HepG2 (cell line): ENCODE data around the gene HS6ST2. TPM values are rescaled to one million over a fixed set of nuclear protein-coding genes. Genes with fewer than 3 reads are reported as not detected.
A peak's percentile ranks its signal among the peaks of the same experiment; 100 is the strongest.

ENCODE experiments used
- ATAC-seq: fragments of 200-7000 bp; cut with Tn5 transposase; 3 replicates; pipeline ENCODE4 v1.9.1; 2020; ENCODE audit warnings: mild to moderate bottlenecking, moderate library complexity
- BruUV-seq: library from RNA; stranded (reverse); fragments of 400-500 nt; replicated peaks from 2 replicates; lab custom pipeline; 2021; lab: Mats Ljungman, UMichigan
- CTCF ChIA-PET: fragments of 300-600 bp; formaldehyde crosslinking; extraction: SDS; loops from one replicate; lab custom pipeline; 2021; ENCODE audit warnings: low total read pairs, inconsistent platforms, low intra/inter-chr PET ratio; lab: Yijun Ruan, JAX
- POLR2A ChIA-PET: fragments of 350-600 bp; sonication (Branson Sonifier 250); formaldehyde crosslinking; loops from one replicate; lab custom pipeline; 2020; ENCODE audit warnings: antibody characterized with exemption, inconsistent platforms; lab: Yijun Ruan, JAX
- DNase-seq: peaks from one replicate; pipeline ENCODE4 v3.0.0-alpha.2; 2015; ENCODE audit warnings: low spot score
- FAIRE-seq: peaks from 3 replicates; lab custom pipeline; 2011; peaks lifted over from hg19 to GRCh38; lab: Jason Lieb, UNC
- H2AFZ ChIP-seq: one replicate; pipeline ENCODE4 v1.6.1; 2011; ENCODE audit warnings: low read length, inconsistent platforms
- H3K27ac ChIP-seq: fragments of 300-600 bp; 3 replicates; pipeline ENCODE4 v1.8.0; 2011; ENCODE audit warnings: mixed run types, mild to moderate bottlenecking, mixed read lengths, low read length, inconsistent platforms; ENCODE audit not compliant: insufficient read depth; ENCODE audit errors: extremely low read length
- H3K27me3 ChIP-seq, 2 experiments: fragments of 200-600 bp in 1 of 2; 2 replicates in 1 of 2; 3 replicates in 1 of 2; pipeline versions ENCODE4 v1.6.0 to v1.8.0; 2011; ENCODE audit warnings: low read length in 2 of 2, mild to moderate bottlenecking in 2 of 2, moderate library complexity in 2 of 2, inconsistent platforms in 1 of 2; ENCODE audit not compliant: insufficient read depth in 2 of 2, control insufficient read depth in 1 of 2
- H3K36me3 ChIP-seq, 2 experiments: fragments of 200-600 bp in 1 of 2; replicated peaks in 1 of 2; 2 replicates in 1 of 2; 3 replicates in 1 of 2; pipeline versions ENCODE4 v1.5.1 to v1.8.0; 2011; ENCODE audit warnings: low read length in 2 of 2, inconsistent platforms in 1 of 2; ENCODE audit not compliant: insufficient read depth in 2 of 2, control insufficient read depth in 1 of 2
- H3K4me1 ChIP-seq: 2 replicates; pipeline ENCODE4 v1.5.1; 2012; ENCODE audit warnings: low read length, inconsistent platforms; ENCODE audit not compliant: insufficient read depth
- H3K4me2 ChIP-seq: 2 replicates; pipeline ENCODE4 v1.6.0; 2011; ENCODE audit warnings: low read depth, low read length, inconsistent platforms
- H3K4me3 ChIP-seq, 3 experiments: fragments of 200-600 bp in 1 of 3; sonication (generic), shearing (Covaris generic) in 1 of 3; replicated peaks in 1 of 3; 2 replicates each; pipeline ENCODE4 v1.5.1; 2011 to 2016; ENCODE audit warnings: low read length in 3 of 3, inconsistent platforms in 2 of 3, low read depth in 2 of 3, mild to moderate bottlenecking in 2 of 3, control low read depth in 1 of 3, mixed read lengths in 1 of 3; ENCODE audit not compliant: insufficient read depth in 1 of 3
- H3K79me2 ChIP-seq: one replicate; pipeline ENCODE4 v1.6.1; 2011; ENCODE audit warnings: low read length, inconsistent platforms; ENCODE audit not compliant: insufficient read depth
- H3K9ac ChIP-seq: 2 replicates; pipeline ENCODE4 v1.6.0; 2011; ENCODE audit warnings: mild to moderate bottlenecking, low read depth, low read length, inconsistent platforms; ENCODE audit not compliant: insufficient read depth
- H3K9me3 ChIP-seq: 2 replicates; pipeline ENCODE4 v1.5.1; 2012; ENCODE audit warnings: mild to moderate bottlenecking, low read length
- H4K20me1 ChIP-seq: 2 replicates; pipeline ENCODE4 v1.6.0; 2011; ENCODE audit warnings: inconsistent platforms, mild to moderate bottlenecking, low read length, moderate library complexity; ENCODE audit not compliant: insufficient read depth
- FOSL2 ChIP-seq: sonication (generic); formaldehyde crosslinking; IDR thresholded peaks from 2 replicates; pipeline ENCODE4 v1.4.0; 2020; ENCODE audit warnings: missing genetic modification reagents
- JARID2 ChIP-seq: sonication (generic); formaldehyde crosslinking; IDR thresholded peaks from 2 replicates; pipeline ENCODE4 v1.8.1; 2023; ENCODE audit warnings: missing genetic modification reagents, inconsistent platforms; ENCODE audit not compliant: insufficient replicate concordance
- MAFK ChIP-seq, 2 experiments: IDR thresholded peaks in 1 of 2; conservative IDR thresholded peaks in 1 of 2; 2 replicates each; pipeline ENCODE4 v1.6.1; 2011; ENCODE audit warnings: improper control_type of control experiment in 2 of 2, low read length in 2 of 2
- MBD4 ChIP-seq: IDR thresholded peaks from 2 replicates; pipeline ENCODE4 v1.6.1; 2012; ENCODE audit warnings: low read length, inconsistent platforms, borderline replicate concordance
- MTA3 ChIP-seq: sonication (generic); formaldehyde crosslinking; IDR thresholded peaks from 2 replicates; pipeline ENCODE4 v1.4.0; 2020; ENCODE audit warnings: missing genetic modification reagents
- NR2F2 ChIP-seq: IDR thresholded peaks from 2 replicates; pipeline ENCODE4 v1.6.1; 2012; ENCODE audit warnings: low read depth, inconsistent platforms, borderline replicate concordance
- RAD21 ChIP-seq: fragments of 450-650 bp; formaldehyde crosslinking; IDR thresholded peaks from 2 replicates; pipeline ENCODE4 v1.5.0; 2020; ENCODE audit warnings: mild to moderate bottlenecking
- SALL2 ChIP-seq: sonication (generic); formaldehyde crosslinking; IDR thresholded peaks from 2 replicates; pipeline ENCODE4 v1.8.1; 2023; ENCODE audit warnings: mild to moderate bottlenecking, missing genetic modification reagents, inconsistent platforms
- SMC3 ChIP-seq: IDR thresholded peaks from 2 replicates; pipeline ENCODE4 v1.6.1; 2011; ENCODE audit warnings: low read length, improper control_type of control experiment
- STAG1 ChIP-seq: sonication (generic); formaldehyde crosslinking; IDR thresholded peaks from 2 replicates; pipeline ENCODE4 v1.4.0; 2020; ENCODE audit warnings: missing genetic modification reagents
- ZEB1 ChIP-seq: IDR thresholded peaks from 2 replicates; pipeline ENCODE4 v1.6.1; 2012; ENCODE audit warnings: mild to moderate bottlenecking, low read depth, inconsistent platforms; ENCODE audit not compliant: insufficient replicate concordance
- ZFX ChIP-seq: sonication (generic); formaldehyde crosslinking; IDR thresholded peaks from 2 replicates; pipeline ENCODE4 v1.4.0; 2020; ENCODE audit warnings: mild to moderate bottlenecking, low read depth, missing genetic modification reagents, moderate library complexity
- ZNF121 ChIP-seq: sonication (generic); formaldehyde crosslinking; IDR thresholded peaks from 2 replicates; pipeline ENCODE4 v1.5.0; 2020; ENCODE audit warnings: mild to moderate bottlenecking, missing genetic modification reagents
- ZNF672 ChIP-seq: sonication (generic); formaldehyde crosslinking; IDR thresholded peaks from 2 replicates; pipeline ENCODE4 v1.8.1; 2022; ENCODE audit warnings: missing genetic modification reagents
- ZNF772 ChIP-seq: sonication (generic); formaldehyde crosslinking; IDR thresholded peaks from 2 replicates; pipeline ENCODE4 v1.5.0; 2020; ENCODE audit warnings: mild to moderate bottlenecking, missing genetic modification reagents
- ZNF776 ChIP-seq: sonication (generic); formaldehyde crosslinking; IDR thresholded peaks from 2 replicates; pipeline ENCODE4 v1.4.0; 2020; ENCODE audit warnings: mild to moderate bottlenecking, missing genetic modification reagents
- ZNF83 ChIP-seq: sonication (generic); formaldehyde crosslinking; IDR thresholded peaks from 2 replicates; pipeline ENCODE4 v1.4.0; 2020; ENCODE audit warnings: missing genetic modification reagents, mild to moderate bottlenecking, borderline replicate concordance
- WGBS: methylation state at CpG from one replicate; pipeline ENCODE4 v1.1.6; 2017; ENCODE audit warnings: low lambda C conversion rate; 5-methylcytosine and 5-hydroxymethylcytosine counted together
- in situ Hi-C: cut with HindIII; loops from 2 replicates; pipeline ENCODE4 v1.10.0; 2017; ENCODE audit warnings: low pct_unique_long_range_greater_than_20kb; ENCODE audit not compliant: extremely low pct_ligation_motif_present
- intact Hi-C: fragments of 100-400 bp; cut with micrococcal nuclease; formaldehyde crosslinking; loops from one replicate; pipeline ENCODE4 v1.10.0; 2022; ENCODE audit not compliant: unreplicated experiment
- polyA plus RNA-seq, 8 experiments: library from polyadenylated mRNA; depleted of rRNA in 3 of 8; stranded (reverse) in 7 of 8; unstranded in 1 of 8; fragments of >200 nt; fragmentation: Illumina TruSeq in 4 of 8; extraction: Trizol in 4 of 8; gene quantifications; 2 replicates each; pipeline versions ENCODE4 v1.2.1 to v1.2.3, GENCODE V29; 2011 to 2016; ENCODE audit warnings: low read depth in 4 of 8, missing spikeins in 1 of 8, mixed read lengths in 1 of 8; ENCODE audit not compliant: insufficient read depth in 1 of 8
- total RNA-seq, 5 experiments: library from RNA; depleted of rRNA; stranded (reverse); fragments of >200 nt; fragmentation: Illumina TruSeq; extraction: Trizol; gene quantifications; 2 replicates each; pipeline ENCODE4 v1.2.3, GENCODE V29; 2016; ENCODE audit warnings: low read depth in 1 of 5
- TF ChIP-seq, protein P1 (sequence below): sonication (generic); formaldehyde crosslinking; IDR thresholded peaks from 2 replicates; pipeline ENCODE4 v1.5.1; 2020; ENCODE audit warnings: missing genetic modification reagents, mild to moderate bottlenecking, borderline replicate concordance
- TF ChIP-seq, protein P2 (sequence below): sonication (generic); formaldehyde crosslinking; IDR thresholded peaks from 2 replicates; pipeline ENCODE4 v1.5.0; 2020; ENCODE audit warnings: mild to moderate bottlenecking, missing genetic modification reagents, moderate library complexity

The HS6ST2 gene
- total and polyA plus RNA-seq, 2 of the 13 experiments (the other 11 are each of a cell fraction or from before 2014, with no cell fraction given) = 0.05 TPM; not detected in 1

DNA sequence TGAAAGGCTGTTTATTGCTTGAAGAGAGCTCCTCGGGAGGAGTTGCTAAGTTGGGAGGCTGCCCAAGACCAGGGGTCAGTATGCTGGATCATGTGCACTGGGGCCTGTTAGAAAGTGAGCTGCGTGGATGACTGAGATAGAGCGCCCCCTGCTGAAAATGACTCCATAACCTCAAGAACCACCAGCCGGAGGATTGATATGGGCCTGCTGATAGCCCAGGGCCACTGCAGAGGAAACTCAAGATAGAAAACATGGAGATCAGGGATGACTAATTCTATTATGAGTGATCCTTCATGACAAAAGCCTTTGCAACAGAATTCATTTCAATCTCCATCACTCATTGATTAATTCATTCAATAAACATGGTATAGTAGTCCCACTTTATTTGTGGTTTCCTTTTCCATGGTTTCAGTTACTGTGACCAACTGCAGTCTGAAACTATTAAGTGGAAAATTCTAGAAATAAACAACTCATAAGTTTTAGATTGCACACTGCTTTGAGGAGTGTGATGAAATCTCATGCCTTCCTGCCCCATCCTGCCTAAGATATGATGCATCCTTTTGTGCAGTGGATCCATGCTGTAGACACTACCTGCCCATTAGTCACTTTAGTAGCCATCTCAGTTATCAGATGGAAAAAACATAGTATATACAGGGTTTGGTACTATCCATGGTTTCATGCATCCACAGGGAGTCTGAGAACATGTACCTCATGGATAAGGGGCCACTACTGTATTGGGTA is 342.9 kb downstream of the HS6ST2 start:
- intact Hi-C loops = loop anchor here (2.0 kb wide), 1 partner anchor 389 kb away; no protein-coding TSS in a partner anchor

More for the DNA sequence above, 342.9 kb downstream of the HS6ST2 start:
- Histone ChIP-seq H3K27ac (no peak overlapping the region), H3K4me1 (peaks cover 50% of the 10 kb centered on the region), H4K20me1 (no peaks in the 10 kb centered on the region), H3K79me2 (no peaks in the 10 kb centered on the region), H3K4me2 (peak overlapping the region; percentile 42; the same call in 1 of the 2 replicates), H3K27me3 (no peaks in the 10 kb centered on the region), H2AFZ (no peak overlapping the region), H3K36me3 (no peaks in the 10 kb centered on the region), H3K4me3 (no peak overlapping the region), H3K9me3 (no peaks in the 10 kb centered on the region), H3K9ac (no peak overlapping the region)
- ChIA-PET POLR2A (interaction anchor here (1.7 to 2.4 kb wide), 2 partner anchors 124 to 323 kb away, joined by 3 to 9 read pairs; no protein-coding TSS in a partner anchor), CTCF (interaction anchor here (1.5 to 2.7 kb wide), 2 partner anchors 322 to 389 kb away, joined by 8 read pairs; no protein-coding TSS in a partner anchor)
- DNase-seq = peak; percentile 44
- BruUV-seq = no TSS peak
- in situ Hi-C loops = loop anchor here (5.0 to 10.0 kb wide), 2 partner anchors 321 to 388 kb away; no protein-coding TSS in a partner anchor
- WGBS = 7% methylated on average over 3 of the region's 4 CpGs
- ATAC-seq = peak; percentile 79
- FAIRE-seq = peak; percentile 91
- TF ChIP-seq JARID2 (no peak), MBD4 (no peak), ZNF772 (CRISPR knock-in tag) (no peak), ZNF121 (CRISPR knock-in tag) (0 out of 2 replicates have a peak, but pooled peaks have one; percentile 9), SMC3 (peak; percentile 65), ZNF83 (CRISPR knock-in tag) (no peak), FOSL2 (CRISPR knock-in tag) (no peak), SALL2 (no peak), RAD21 (CRISPR knock-in tag) (0 out of 2 replicates have a peak, but pooled peaks have one; percentile 23), ZNF776 (no peak), ZEB1 (no peak), NR2F2 (no peak), MAFK (conservative IDR thresholded peaks at IDR 0.05 in 1 of 2, IDR thresholded peaks at IDR 0.05 in 1 of 2; ENCODE audit: low read length in 2 of 2) (no peak), ZFX (CRISPR knock-in tag) (0 out of 2 replicates have a peak, but pooled peaks have one; percentile 31), STAG1 (CRISPR knock-in tag) (peak; percentile 65), ZNF672 (CRISPR knock-in tag) (no peak), MTA3 (CRISPR knock-in tag) (no peak)
- TF ChIP-seq, protein P1, sequence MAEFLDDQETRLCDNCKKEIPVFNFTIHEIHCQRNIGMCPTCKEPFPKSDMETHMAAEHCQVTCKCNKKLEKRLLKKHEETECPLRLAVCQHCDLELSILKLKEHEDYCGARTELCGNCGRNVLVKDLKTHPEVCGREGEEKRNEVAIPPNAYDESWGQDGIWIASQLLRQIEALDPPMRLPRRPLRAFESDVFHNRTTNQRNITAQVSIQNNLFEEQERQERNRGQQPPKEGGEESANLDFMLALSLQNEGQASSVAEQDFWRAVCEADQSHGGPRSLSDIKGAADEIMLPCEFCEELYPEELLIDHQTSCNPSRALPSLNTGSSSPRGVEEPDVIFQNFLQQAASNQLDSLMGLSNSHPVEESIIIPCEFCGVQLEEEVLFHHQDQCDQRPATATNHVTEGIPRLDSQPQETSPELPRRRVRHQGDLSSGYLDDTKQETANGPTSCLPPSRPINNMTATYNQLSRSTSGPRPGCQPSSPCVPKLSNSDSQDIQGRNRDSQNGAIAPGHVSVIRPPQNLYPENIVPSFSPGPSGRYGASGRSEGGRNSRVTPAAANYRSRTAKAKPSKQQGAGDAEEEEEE (CRISPR knock-in tag) = no peak
- TF ChIP-seq, protein P2, sequence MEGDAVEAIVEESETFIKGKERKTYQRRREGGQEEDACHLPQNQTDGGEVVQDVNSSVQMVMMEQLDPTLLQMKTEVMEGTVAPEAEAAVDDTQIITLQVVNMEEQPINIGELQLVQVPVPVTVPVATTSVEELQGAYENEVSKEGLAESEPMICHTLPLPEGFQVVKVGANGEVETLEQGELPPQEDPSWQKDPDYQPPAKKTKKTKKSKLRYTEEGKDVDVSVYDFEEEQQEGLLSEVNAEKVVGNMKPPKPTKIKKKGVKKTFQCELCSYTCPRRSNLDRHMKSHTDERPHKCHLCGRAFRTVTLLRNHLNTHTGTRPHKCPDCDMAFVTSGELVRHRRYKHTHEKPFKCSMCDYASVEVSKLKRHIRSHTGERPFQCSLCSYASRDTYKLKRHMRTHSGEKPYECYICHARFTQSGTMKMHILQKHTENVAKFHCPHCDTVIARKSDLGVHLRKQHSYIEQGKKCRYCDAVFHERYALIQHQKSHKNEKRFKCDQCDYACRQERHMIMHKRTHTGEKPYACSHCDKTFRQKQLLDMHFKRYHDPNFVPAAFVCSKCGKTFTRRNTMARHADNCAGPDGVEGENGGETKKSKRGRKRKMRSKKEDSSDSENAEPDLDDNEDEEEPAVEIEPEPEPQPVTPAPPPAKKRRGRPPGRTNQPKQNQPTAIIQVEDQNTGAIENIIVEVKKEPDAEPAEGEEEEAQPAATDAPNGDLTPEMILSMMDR (CRISPR knock-in tag) = peak; percentile 69
